Measurements from ENCODE around the gene GAD2. TPM values are rescaled to one million over a fixed set of nuclear protein-coding genes. Genes with fewer than 3 reads are reported as not detected.

The GAD2 gene
- total RNA-seq, 1 donor from 2014 or later = 6.5 TPM

- H3K4me3 Mint-ChIP-seq (ENCODE audit: low read depth) = no peak overlapping the region
- DNase-seq (ENCODE audit: low spot score, unreplicated experiment) = no peak
- no peaks in the 10 kb centered on the region for H3K9me3 Mint-ChIP-seq (ENCODE audit: low read depth)
- no peaks in the 10 kb centered on the region for H3K4me1 Mint-ChIP-seq (ENCODE audit: low read depth)
- TF ChIP-seq, protein P1, sequence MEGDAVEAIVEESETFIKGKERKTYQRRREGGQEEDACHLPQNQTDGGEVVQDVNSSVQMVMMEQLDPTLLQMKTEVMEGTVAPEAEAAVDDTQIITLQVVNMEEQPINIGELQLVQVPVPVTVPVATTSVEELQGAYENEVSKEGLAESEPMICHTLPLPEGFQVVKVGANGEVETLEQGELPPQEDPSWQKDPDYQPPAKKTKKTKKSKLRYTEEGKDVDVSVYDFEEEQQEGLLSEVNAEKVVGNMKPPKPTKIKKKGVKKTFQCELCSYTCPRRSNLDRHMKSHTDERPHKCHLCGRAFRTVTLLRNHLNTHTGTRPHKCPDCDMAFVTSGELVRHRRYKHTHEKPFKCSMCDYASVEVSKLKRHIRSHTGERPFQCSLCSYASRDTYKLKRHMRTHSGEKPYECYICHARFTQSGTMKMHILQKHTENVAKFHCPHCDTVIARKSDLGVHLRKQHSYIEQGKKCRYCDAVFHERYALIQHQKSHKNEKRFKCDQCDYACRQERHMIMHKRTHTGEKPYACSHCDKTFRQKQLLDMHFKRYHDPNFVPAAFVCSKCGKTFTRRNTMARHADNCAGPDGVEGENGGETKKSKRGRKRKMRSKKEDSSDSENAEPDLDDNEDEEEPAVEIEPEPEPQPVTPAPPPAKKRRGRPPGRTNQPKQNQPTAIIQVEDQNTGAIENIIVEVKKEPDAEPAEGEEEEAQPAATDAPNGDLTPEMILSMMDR (IDR thresholded peaks at IDR 0.05; ENCODE audit: unreplicated experiment) = no peak
- peaks cover 7% of the 10 kb centered on the region for H3K27me3 Mint-ChIP-seq
- H3K36me3 Mint-ChIP-seq (ENCODE audit: insufficient read depth) = no peaks in the 10 kb centered on the region
- H3K27ac Mint-ChIP-seq = no peak overlapping the region
Observed at GRCh38 chr10:26251925-26252324, 35.4 kb downstream of the GAD2 start.

- DNase-seq (ENCODE audit: low spot score, unreplicated experiment) = no peak
- H3K27ac Mint-ChIP-seq = no peak overlapping the region
Observed at GRCh38 chr10:26254616-26255015, 38.0 kb downstream of the GAD2 start.

GRCh38 chr10:26259341-26259740, 42.8 kb downstream of the GAD2 start:
- no peak for DNase-seq (ENCODE audit: low spot score, unreplicated experiment)
- TF ChIP-seq, protein P1 (IDR thresholded peaks at IDR 0.05; ENCODE audit: unreplicated experiment) = no peak
- no peaks in the 10 kb centered on the region for H3K36me3 Mint-ChIP-seq (ENCODE audit: insufficient read depth)
- H3K27me3 Mint-ChIP-seq = peaks cover 6% of the 10 kb centered on the region
- H3K9me3 Mint-ChIP-seq (ENCODE audit: low read depth) = no peaks in the 10 kb centered on the region
- H3K4me1 Mint-ChIP-seq (ENCODE audit: low read depth) = peaks cover 4% of the 10 kb centered on the region
- H3K4me3 Mint-ChIP-seq (ENCODE audit: low read depth) = no peak overlapping the region
- no peak overlapping the region for H3K27ac Mint-ChIP-seq

More at GRCh38 chr10:26254616-26255015, 38.0 kb downstream of the GAD2 start:
- TF ChIP-seq, protein P1 (IDR thresholded peaks at IDR 0.05; ENCODE audit: unreplicated experiment) = no peak
- Mint-ChIP-seq H3K4me3 (ENCODE audit: low read depth) (no peak overlapping the region), H3K36me3 (ENCODE audit: insufficient read depth) (no peaks in the 10 kb centered on the region), H3K4me1 (ENCODE audit: low read depth) (no peaks in the 10 kb centered on the region), H3K9me3 (ENCODE audit: low read depth) (no peaks in the 10 kb centered on the region), H3K27me3 (peaks cover 11% of the 10 kb centered on the region)

GRCh38 chr10:26269754-26270153, 53.2 kb downstream of the GAD2 start:
- H3K4me3 Mint-ChIP-seq (ENCODE audit: low read depth) = no peak overlapping the region
- H3K27ac Mint-ChIP-seq = no peak overlapping the region
- no peak for DNase-seq (ENCODE audit: low spot score, unreplicated experiment)
- H3K27me3 Mint-ChIP-seq = peaks cover 3% of the 10 kb centered on the region
- no peaks in the 10 kb centered on the region for H3K9me3 Mint-ChIP-seq (ENCODE audit: low read depth)
- peaks cover 11% of the 10 kb centered on the region for H3K4me1 Mint-ChIP-seq (ENCODE audit: low read depth)
- no peaks in the 10 kb centered on the region for H3K36me3 Mint-ChIP-seq (ENCODE audit: insufficient read depth)
- TF ChIP-seq, protein P1 (IDR thresholded peaks at IDR 0.05; ENCODE audit: unreplicated experiment) = peak; percentile 58

GRCh38 chr10:26274391-26274790, 57.8 kb downstream of the GAD2 start:
- Mint-ChIP-seq H3K4me1 (ENCODE audit: low read depth) (peaks cover under 1% of the 10 kb centered on the region), H3K9me3 (ENCODE audit: low read depth) (no peaks in the 10 kb centered on the region), H3K36me3 (ENCODE audit: insufficient read depth) (no peaks in the 10 kb centered on the region)

More at GRCh38 chr10:26274391-26274790, 57.8 kb downstream of the GAD2 start:
- TF ChIP-seq, protein P1 (IDR thresholded peaks at IDR 0.05; ENCODE audit: unreplicated experiment) = no peak
- H3K27me3 Mint-ChIP-seq = peaks cover 17% of the 10 kb centered on the region
- no peak overlapping the region for H3K4me3 Mint-ChIP-seq (ENCODE audit: low read depth)
- DNase-seq (ENCODE audit: low spot score, unreplicated experiment) = no peak
- H3K27ac Mint-ChIP-seq = no peak overlapping the region
